GM04503 (cell line): ENCODE results near the gene KIAA0232.
A peak's percentile ranks its signal among the peaks of the same experiment; 100 is the strongest.
"Not testable (repeated sequence)": the region's sequence is repeated elsewhere in the genome, so short reads cannot be mapped to it uniquely, and the experiment has no call there.

Experiments
- DNase-seq: peaks from one replicate; pipeline ENCODE4 v3.0.0-alpha.2; 2012; ENCODE audit warnings: low read depth

Gene KIAA0232

GRCh38 chr4:6754481-6755087 is 27.9 kb upstream of the KIAA0232 start:
- DNase-seq, result no peak

GRCh38 chr4:6755088-6755753 is 27.3 kb upstream of the KIAA0232 start:
- no peak for DNase-seq

DNA sequence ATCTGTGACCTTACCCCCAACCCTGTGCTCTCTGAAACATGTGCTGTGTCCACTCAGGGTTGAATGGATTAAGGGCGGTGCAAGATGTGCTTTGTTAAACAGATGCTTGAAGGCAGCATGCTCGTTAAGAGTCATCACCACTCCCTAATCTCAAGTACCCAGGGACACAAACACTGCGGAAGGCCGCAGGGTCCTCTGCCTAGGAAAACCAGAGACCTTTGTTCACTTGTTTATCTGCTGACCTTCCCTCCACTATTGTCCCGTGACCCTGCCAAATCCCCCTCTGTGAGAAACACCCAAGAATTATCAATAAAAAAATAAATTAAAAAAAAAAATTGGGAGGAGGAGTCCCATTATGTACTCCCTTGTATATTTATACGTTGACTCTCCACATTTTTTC is 26.2 kb upstream of the KIAA0232 start:
- DNase-seq, result not testable (repeated sequence)

- DNase-seq, result no peak
Observed at GRCh38 chr4:6758728-6759127, 23.8 kb upstream of the KIAA0232 start.

- no peak for DNase-seq
Observed at GRCh38 chr4:6760865-6761264, 21.7 kb upstream of the KIAA0232 start.

- no peak for DNase-seq
Observed at GRCh38 chr4:6761649-6762615, 20.6 kb upstream of the KIAA0232 start.

- no peak for DNase-seq
Observed at GRCh38 chr4:6763330-6763851, 19.1 kb upstream of the KIAA0232 start.

DNA sequence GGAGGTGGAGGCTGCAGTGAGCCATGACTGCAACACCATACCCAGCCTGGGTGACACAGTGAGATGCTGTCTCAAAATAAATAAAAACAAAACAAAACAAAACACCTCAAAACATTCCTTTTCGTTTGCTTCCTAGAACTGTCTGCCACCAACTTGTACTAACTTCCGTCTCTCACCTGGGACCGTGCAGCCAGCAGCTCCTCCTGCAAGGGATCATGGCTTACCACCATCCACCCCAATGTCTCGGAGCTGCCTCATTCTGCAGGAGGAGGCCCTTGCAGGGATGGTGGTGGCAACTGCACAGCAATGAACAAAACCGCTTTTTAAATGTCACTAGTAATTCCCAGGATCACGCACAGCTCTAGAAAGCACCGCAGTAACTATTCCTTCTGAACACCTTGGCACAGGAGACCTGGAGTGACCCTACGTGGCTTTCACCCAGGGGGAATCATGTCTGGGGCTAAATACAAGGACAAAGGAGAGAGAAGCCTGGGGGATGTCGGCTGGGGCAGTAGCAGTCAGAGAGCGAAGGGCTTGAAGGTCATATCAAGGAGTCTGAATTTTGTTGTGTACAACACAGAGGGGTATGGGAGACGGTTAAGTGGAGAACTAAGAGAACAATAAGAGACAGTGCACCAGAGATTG is 17.4 kb upstream of the KIAA0232 start:
- no peak for DNase-seq

DNA sequence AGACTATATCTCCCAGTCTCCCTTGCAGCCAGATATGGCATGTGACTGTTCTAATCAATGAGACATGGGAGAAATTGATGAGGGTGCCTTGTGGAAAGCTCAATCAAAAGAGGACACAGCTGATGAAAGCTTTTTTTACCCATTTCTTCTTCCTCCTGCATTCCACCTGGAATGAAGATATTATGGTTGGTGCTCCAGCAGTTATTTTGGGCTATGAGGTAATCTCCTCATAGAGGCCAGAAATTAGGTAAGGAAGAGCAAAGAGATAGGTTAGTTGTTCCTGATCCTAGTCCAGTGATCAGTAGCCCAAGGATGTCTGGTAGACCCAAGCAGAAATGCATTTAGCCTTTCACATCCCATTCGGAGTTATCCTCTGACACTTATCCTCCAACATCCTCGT is 16.8 kb upstream of the KIAA0232 start:
- no peak for DNase-seq

- no peak for DNase-seq
Observed at GRCh38 chr4:6767386-6767747, 15.2 kb upstream of the KIAA0232 start.

DNA sequence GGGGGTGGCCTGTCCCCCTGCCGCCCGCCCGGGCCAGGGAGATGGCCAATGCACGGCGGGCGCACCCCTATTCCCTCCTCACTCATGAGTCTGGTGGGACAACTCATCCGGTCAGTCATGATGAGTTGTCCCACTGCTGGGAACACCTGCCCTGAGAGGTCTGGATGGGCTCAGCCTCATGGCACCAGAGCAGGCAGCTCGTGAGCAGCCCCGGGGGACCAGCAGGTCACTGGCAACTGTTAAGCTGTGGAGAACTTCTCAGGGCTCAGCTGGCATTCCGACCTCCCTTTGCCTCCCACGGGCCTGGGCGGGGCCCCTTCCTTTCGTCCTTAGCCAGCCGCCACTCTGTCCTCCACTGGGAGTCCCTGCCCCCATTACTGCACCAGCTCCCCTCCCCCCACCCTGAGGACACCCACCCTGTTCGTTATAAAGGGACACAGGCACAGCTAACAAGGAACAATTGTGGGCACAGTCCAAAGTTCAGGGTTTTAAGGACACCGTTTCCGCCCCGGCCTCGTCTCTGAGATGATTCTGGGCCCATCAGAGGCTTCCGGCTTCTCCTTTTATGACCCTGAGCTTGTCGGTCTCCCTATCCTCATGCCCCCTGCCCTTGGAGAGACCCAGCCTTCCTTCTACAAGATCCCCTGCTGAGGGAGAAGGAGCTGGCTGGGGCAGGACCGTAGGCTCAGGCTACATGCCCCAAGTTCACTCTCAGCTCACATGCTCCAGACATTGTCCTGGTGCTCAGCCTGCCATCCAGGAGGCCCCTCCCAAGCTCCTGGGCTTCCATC is 14.6 kb upstream of the KIAA0232 start:
- DNase-seq, result no peak

DNA sequence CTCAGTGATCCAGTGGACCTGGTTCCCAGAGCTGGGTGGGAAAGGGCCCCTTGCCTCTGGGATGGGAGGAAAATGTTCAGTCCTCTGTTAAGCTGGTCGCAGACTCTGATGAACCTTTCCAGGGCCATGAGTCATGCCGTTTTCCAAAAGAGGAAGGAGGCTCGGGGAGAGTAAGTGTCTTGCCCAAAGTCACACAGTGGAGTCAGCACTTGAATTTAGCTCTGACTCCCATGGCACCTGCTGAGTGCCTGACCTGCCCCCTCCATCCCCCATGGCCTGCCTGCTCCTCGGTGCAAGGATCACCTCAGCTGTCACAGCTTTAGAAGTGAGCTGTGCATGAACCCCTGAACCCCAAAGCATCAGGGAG is 14.0 kb upstream of the KIAA0232 start:
- DNase-seq, result no peak

GRCh38 chr4:6769233-6769988 is 13.1 kb upstream of the KIAA0232 start:
- no peak for DNase-seq

DNA sequence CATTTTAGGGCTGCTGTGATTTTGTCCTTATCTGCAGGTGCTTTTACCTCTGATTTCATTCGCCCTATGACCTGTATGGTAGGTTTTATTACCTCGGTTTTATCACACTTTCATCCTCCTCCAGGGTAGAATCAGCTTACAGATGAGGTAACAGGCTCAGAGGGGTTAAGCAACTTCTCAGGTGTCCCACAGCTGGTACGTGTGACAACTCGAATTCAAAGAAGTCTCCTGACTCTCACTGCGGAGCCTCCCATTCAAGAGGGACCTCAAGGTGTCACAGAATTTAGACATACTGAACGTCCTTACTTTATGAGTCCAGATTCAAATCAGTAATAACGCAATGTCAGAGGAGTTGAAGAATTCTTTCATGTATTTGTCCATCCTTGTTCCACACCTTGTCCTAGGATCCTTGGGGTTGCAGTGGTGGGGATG is 12.5 kb upstream of the KIAA0232 start:
- DNase-seq, result no peak

DNA sequence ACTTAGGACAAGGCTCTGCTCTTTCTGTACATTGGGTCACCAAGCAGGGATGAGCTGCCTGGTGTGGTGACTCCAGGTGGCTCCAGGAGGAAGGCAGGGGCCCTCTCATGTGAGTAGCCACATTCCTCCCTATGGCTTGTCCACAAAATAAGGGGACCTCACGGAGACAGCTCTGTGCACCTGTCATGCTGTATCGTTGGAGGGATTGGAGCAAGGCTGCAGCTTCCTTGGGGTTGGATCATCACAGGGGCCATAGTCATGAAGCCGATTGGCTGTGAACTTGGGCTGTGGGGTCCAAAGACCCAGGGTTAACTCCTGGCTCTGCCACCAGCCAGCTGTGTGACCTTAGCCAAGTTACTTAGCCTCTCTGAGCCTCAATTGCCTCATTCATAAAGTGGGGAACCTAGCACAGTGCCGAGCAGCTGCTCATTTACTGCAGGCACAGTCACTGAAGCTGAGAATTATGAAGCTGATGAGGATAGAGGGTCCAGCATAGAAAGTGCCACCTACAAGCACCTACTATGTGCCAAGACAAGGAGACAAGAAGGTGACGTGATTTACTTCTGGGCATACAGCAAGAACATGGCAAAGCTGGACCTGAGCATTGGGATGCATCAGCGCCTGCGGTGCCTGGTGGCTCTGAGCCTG is 11.8 kb upstream of the KIAA0232 start:
- no peak for DNase-seq

GRCh38 chr4:6771229-6771671 is 11.3 kb upstream of the KIAA0232 start:
- DNase-seq, result peak; percentile 45

DNA sequence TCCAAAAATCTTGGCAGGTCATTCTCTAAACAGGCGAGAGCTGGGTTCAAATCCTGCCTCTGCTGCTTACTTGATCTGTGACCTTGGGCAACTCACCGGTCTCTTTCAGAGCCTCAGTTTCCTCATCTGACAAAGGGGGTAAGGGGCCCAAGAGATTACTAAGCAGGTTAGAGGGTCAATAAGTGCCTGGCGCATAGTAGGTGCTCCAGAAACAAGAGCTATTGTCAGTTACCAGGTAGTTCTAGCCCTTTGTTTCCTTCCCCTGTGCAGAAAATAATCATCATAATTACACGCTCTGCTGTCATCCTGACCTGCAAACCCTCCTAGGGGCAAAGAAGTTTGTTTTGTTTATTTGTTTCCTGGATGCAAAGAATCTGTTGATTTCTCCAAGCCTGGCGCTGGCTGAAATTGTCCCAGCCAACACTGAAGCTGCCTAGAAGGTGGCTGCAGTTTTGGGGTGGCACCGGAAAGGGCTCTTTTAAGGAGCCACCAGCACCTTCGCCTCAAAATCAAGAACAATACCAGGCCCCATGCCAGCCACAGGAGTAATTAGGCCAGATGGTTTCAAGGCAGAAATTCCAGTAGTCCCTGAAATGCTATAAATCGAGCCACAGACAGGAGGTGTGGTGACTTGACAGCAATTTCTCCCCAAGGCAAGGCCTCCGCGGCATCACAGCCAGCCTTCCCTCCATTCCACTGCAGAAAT is 10.2 kb upstream of the KIAA0232 start:
- no peak for DNase-seq

- DNase-seq, result no peak
Observed at GRCh38 chr4:6773106-6773505, 9.4 kb upstream of the KIAA0232 start.
